Neural progenitor cell (in vitro differentiated cells): Measurements from ENCODE around the gene ZDHHC22. TPM values are rescaled to one million over a fixed set of nuclear protein-coding genes. Genes with fewer than 3 reads are reported as not detected.

ENCODE experiments used
- DNase-seq: peaks from one replicate; pipeline ENCODE4 v3.0.0-alpha.2; 2016; ENCODE audit warnings: low spot score
- H2AFZ ChIP-seq: fragments of 200-600 bp; sonication (generic); replicated peaks from 2 replicates; pipeline ENCODE4 v1.6.1; 2016; ENCODE audit warnings: antibody characterized with exemption
- H3F3A ChIP-seq: fragments of 200-600 bp; sonication (generic); 2 replicates; pipeline ENCODE4 v1.6.1; 2016; ENCODE audit warnings: antibody characterized with exemption, low read depth
- H3K27ac ChIP-seq: fragments of 200-600 bp; sonication (generic); 2 replicates; pipeline ENCODE4 v1.5.1; 2016; ENCODE audit warnings: mild to moderate bottlenecking
- H3K27me3 ChIP-seq: fragments of 200-600 bp; sonication (generic); 2 replicates; pipeline ENCODE4 v1.6.1; 2016; ENCODE audit warnings: mild to moderate bottlenecking, moderate library complexity
- H3K36me3 ChIP-seq: fragments of 200-600 bp; sonication (generic); 2 replicates; pipeline ENCODE4 v1.5.1; 2016
- H3K4me1 ChIP-seq: fragments of 200-600 bp; sonication (generic); 2 replicates; pipeline ENCODE4 v1.6.1; 2016; ENCODE audit warnings: mixed run types
- H3K4me2 ChIP-seq: fragments of 200-600 bp; sonication (generic); 2 replicates; pipeline ENCODE4 v1.6.1; 2016
- H3K4me3 ChIP-seq: fragments of 200-600 bp; sonication (generic); 2 replicates; pipeline ENCODE4 v1.5.1; 2016
- H3K79me2 ChIP-seq: fragments of 200-600 bp; sonication (generic); 2 replicates; pipeline ENCODE4 v1.6.1; 2016; ENCODE audit warnings: low read depth
- H3K9ac ChIP-seq: fragments of 200-600 bp; sonication (generic); 2 replicates; pipeline ENCODE4 v1.6.1; 2016
- H3K9me3 ChIP-seq: fragments of 200-600 bp; sonication (generic); 2 replicates; pipeline ENCODE4 v1.5.1; 2016; ENCODE audit warnings: low read depth
- H4K20me1 ChIP-seq: fragments of 200-600 bp; sonication (generic); 2 replicates; pipeline ENCODE4 v1.6.1; 2016; ENCODE audit warnings: low read depth
- H3K27ac Mint-ChIP-seq: 3 replicates; pipeline ENCODE4 v1.8.0; 2021; ENCODE audit warnings: mixed read lengths
- H3K27me3 Mint-ChIP-seq: 2 replicates; pipeline ENCODE4 v1.8.0; 2022; ENCODE audit warnings: low read depth, mild to moderate bottlenecking, inconsistent platforms, moderate library complexity, mixed read lengths; ENCODE audit not compliant: insufficient read depth
- H3K36me3 Mint-ChIP-seq: 3 replicates; pipeline ENCODE4 v1.8.0; 2021; ENCODE audit warnings: mixed read lengths
- H3K4me1 Mint-ChIP-seq: 3 replicates; pipeline ENCODE4 v1.8.0; 2021; ENCODE audit warnings: mixed read lengths
- H3K4me3 Mint-ChIP-seq: 3 replicates; pipeline ENCODE4 v1.8.0; 2021; ENCODE audit warnings: mild to moderate bottlenecking, moderate library complexity, mixed read lengths
- H3K9me3 Mint-ChIP-seq: 3 replicates; pipeline ENCODE4 v1.8.0; 2020; ENCODE audit warnings: mixed read lengths
- EZH2 ChIP-seq: fragments of 200-600 bp; sonication (generic); IDR thresholded peaks from 2 replicates; pipeline ENCODE4 v1.6.1; 2017; ENCODE audit warnings: antibody characterized with exemption, mild to moderate bottlenecking, moderate library complexity
- EZH2phosphoT487 ChIP-seq: fragments of 200-600 bp; sonication (generic); IDR thresholded peaks from 2 replicates; pipeline ENCODE4 v1.6.1; 2017; ENCODE audit warnings: antibody characterized with exemption
- total RNA-seq: library from RNA; depleted of rRNA; stranded (reverse); fragments of >200 nt; gene quantifications from 2 replicates; pipeline ENCODE4 v1.2.3, GENCODE V29; 2015; ENCODE audit warnings: low replicate concordance
- TF ChIP-seq, protein P1 (sequence below): fragments of 200-600 bp; sonication (generic); IDR thresholded peaks from 2 replicates; pipeline ENCODE4 v1.5.1; 2017; ENCODE audit warnings: antibody characterized with exemption, mild to moderate bottlenecking

The ZDHHC22 gene, protein sequence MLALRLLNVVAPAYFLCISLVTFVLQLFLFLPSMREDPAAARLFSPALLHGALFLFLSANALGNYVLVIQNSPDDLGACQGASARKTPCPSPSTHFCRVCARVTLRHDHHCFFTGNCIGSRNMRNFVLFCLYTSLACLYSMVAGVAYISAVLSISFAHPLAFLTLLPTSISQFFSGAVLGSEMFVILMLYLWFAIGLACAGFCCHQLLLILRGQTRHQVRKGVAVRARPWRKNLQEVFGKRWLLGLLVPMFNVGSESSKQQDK
- 0.07 and 0.31 TPM in 2 replicates for total RNA-seq

DNA sequence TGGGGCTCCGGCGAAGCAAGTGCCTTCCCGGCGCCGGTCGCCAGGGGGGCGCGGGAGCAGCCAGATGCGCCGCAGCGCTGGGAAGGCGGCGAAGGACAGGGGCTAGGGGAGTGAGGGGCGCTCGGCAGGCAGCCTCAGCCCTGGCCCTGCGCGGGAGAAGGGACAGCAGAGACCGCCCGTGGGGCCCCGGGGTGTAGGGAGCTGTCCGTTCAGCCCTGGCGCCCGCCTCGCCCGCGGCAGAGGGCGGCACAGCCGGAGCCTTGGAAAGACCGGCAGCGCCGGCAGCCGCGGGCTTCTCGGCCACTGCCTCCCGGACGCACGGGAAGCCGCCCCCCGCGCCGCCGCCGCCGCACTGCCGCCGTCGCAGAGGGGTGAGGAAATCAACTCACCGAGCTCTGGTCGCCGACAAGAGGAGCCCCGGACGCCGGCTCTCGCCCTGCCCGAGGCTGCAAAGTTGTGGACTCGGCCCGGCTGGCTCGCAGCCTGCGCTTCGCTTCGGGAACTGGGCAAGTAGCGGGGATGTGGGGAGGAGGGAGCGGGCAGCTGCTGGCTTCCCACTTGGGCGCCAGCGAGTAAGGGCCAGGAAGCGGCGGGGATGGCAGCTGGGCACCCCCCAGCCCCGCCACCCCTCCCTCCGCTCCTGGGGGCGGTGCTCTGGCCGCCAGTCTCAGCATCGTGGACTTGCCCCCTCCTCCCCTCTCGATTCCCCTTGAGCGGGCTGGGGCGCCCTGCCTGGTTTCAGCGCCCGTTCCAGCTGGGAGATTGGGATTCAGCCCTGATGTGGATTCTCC, at the start of gene ZDHHC22:
ZDHHC22 (minus strand) TSS at position 578 of the 791 bp plus-strand sequence. CDS start 2,053 bp downstream, outside the sequence.
- H3K27ac ChIP-seq = no peak within 1 kb of the TSS
- peaks cover 32% of the 10 kb centered on the region for H3F3A ChIP-seq
- peak within 1 kb of the TSS; percentile 100 for H3K4me2 ChIP-seq
- peak within 1 kb of the TSS; percentile 88 for H3K4me3 Mint-ChIP-seq
- H3K4me1 ChIP-seq = peaks cover 18% of the 10 kb centered on the region
- no peaks in the 10 kb centered on the region for H3K9me3 Mint-ChIP-seq
- H3K36me3 Mint-ChIP-seq = no peaks in the 10 kb centered on the region
- H4K20me1 ChIP-seq = peaks cover 37% of the 10 kb centered on the region
- no peaks in the 10 kb centered on the region for H3K9me3 ChIP-seq
- peaks cover 46% of the 10 kb centered on the region for H3K4me1 Mint-ChIP-seq
- peak; percentile 92 for DNase-seq
- peaks cover 53% of the 10 kb centered on the region for H3K27me3 Mint-ChIP-seq
- no peak within 1 kb of the TSS for H3K9ac ChIP-seq
- TF ChIP-seq, protein P1, sequence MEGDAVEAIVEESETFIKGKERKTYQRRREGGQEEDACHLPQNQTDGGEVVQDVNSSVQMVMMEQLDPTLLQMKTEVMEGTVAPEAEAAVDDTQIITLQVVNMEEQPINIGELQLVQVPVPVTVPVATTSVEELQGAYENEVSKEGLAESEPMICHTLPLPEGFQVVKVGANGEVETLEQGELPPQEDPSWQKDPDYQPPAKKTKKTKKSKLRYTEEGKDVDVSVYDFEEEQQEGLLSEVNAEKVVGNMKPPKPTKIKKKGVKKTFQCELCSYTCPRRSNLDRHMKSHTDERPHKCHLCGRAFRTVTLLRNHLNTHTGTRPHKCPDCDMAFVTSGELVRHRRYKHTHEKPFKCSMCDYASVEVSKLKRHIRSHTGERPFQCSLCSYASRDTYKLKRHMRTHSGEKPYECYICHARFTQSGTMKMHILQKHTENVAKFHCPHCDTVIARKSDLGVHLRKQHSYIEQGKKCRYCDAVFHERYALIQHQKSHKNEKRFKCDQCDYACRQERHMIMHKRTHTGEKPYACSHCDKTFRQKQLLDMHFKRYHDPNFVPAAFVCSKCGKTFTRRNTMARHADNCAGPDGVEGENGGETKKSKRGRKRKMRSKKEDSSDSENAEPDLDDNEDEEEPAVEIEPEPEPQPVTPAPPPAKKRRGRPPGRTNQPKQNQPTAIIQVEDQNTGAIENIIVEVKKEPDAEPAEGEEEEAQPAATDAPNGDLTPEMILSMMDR = peak; percentile 62
- TF ChIP-seq EZH2 = no peak
- no peaks in the 10 kb centered on the region for H3K79me2 ChIP-seq
- peak within 1 kb of the TSS; percentile 76 for H3K4me3 ChIP-seq
- H3K36me3 ChIP-seq = no peaks in the 10 kb centered on the region
- H3K27ac Mint-ChIP-seq = no peak within 1 kb of the TSS
- H2AFZ ChIP-seq = peak within 1 kb of the TSS; percentile 91
- peaks cover 94% of the 10 kb centered on the region for H3K27me3 ChIP-seq

DNA sequence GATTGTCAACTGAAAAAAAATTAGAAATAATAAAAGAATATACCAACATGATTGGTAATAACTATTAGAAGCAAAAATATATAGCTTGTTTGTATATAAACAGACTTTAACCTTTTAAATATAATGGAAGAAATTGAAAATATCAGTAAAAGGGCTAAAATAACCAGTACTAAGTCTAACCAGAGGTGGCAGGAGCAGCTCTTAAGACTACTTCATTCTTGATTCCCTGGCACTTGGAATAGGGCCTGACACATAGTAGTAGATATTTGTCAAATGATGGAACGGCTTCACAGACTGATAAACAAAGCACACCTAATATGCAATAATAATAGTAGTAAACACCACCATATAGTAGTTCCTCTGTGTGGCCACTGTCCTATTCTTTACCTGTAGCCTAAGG, 49.4 kb upstream of the ZDHHC22 start:
- H3K9me3 ChIP-seq = no peaks in the 10 kb centered on the region
- no peak overlapping the region for H2AFZ ChIP-seq
- no peak overlapping the region for H3K9ac ChIP-seq
- peaks cover 5% of the 10 kb centered on the region for H3F3A ChIP-seq
- no peaks in the 10 kb centered on the region for H3K27me3 Mint-ChIP-seq
- no peak overlapping the region for H3K27ac ChIP-seq
- peaks cover 7% of the 10 kb centered on the region for H3K4me1 ChIP-seq
- H3K4me2 ChIP-seq = no peak overlapping the region
- H3K4me1 Mint-ChIP-seq = peaks cover 11% of the 10 kb centered on the region
- H3K27me3 ChIP-seq = no peaks in the 10 kb centered on the region
- no peaks in the 10 kb centered on the region for H3K79me2 ChIP-seq
- no peak for DNase-seq
- no peaks in the 10 kb centered on the region for H3K36me3 ChIP-seq
- no peak overlapping the region for H3K27ac Mint-ChIP-seq
- H3K36me3 Mint-ChIP-seq = no peaks in the 10 kb centered on the region
- no peaks in the 10 kb centered on the region for H3K9me3 Mint-ChIP-seq
- TF ChIP-seq, protein P1 = peak; percentile 9
- no peak for TF ChIP-seq EZH2
- H4K20me1 ChIP-seq = no peaks in the 10 kb centered on the region
- H3K4me3 Mint-ChIP-seq = no peak overlapping the region
- H3K4me3 ChIP-seq = no peak overlapping the region

DNA sequence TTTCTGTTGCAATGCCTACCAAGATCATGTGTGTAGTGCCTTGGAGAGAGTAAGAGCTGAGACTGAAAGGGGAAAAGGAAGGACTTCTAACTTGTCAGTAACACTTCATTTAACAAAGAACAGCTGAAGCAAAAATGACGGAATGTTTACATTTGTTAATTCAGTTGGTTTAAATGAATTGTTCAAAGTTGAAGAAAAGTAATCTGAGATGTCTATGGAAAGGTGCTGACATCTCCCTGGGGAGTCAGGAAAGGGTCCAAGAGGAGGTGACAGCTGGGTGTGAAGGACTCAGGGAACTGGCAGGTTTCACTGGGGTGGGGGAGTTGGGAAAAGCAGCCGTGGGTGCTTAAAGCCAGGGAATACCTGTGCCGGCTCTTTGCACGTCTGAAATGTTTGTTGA, 47.9 kb upstream of the ZDHHC22 start:
- Histone ChIP-seq H3K27ac (no peak overlapping the region), H3K79me2 (no peaks in the 10 kb centered on the region), H3K9me3 (no peaks in the 10 kb centered on the region), H3K4me3 (no peak overlapping the region), H3K27me3 (no peaks in the 10 kb centered on the region), H3K9ac (no peak overlapping the region), H3K36me3 (no peaks in the 10 kb centered on the region), H4K20me1 (no peaks in the 10 kb centered on the region), H3F3A (peaks cover 5% of the 10 kb centered on the region), H2AFZ (no peak overlapping the region), H3K4me1 (peaks cover 7% of the 10 kb centered on the region), H3K4me2 (no peak overlapping the region)
- H3K27me3 Mint-ChIP-seq = no peaks in the 10 kb centered on the region
- H3K4me1 Mint-ChIP-seq = peaks cover 11% of the 10 kb centered on the region
- no peaks in the 10 kb centered on the region for H3K36me3 Mint-ChIP-seq
- DNase-seq = no peak
- H3K4me3 Mint-ChIP-seq = no peak overlapping the region
- no peak overlapping the region for H3K27ac Mint-ChIP-seq
- no peaks in the 10 kb centered on the region for H3K9me3 Mint-ChIP-seq
- TF ChIP-seq EZH2 (no peak), EZH2phosphoT487 (no peak)
- TF ChIP-seq, protein P1 = no peak
